MM.1S (cell line): ENCODE results near the gene MEMO1.

Experiments
- EZH2 ChIP-seq: fragments of 300-600 bp; sonication (generic); optimal IDR thresholded peaks from 2 replicates; pipeline ENCODE3; 2017; ENCODE audit warnings: low read depth, mild to moderate bottlenecking, antibody characterized with exemption, low read length, mixed read lengths
- EZH2phosphoT487 ChIP-seq: fragments of 300-600 bp; sonication (generic); IDR thresholded peaks from 2 replicates; pipeline ENCODE4 v1.6.1; 2018; ENCODE audit warnings: antibody characterized with exemption, low read length
- TF ChIP-seq, protein P1 (sequence below): fragments of 300-600 bp; sonication (generic); IDR thresholded peaks from 2 replicates; pipeline ENCODE4 v1.5.1; 2016; ENCODE audit warnings: antibody characterized with exemption, low read length, mixed read lengths

DNA sequence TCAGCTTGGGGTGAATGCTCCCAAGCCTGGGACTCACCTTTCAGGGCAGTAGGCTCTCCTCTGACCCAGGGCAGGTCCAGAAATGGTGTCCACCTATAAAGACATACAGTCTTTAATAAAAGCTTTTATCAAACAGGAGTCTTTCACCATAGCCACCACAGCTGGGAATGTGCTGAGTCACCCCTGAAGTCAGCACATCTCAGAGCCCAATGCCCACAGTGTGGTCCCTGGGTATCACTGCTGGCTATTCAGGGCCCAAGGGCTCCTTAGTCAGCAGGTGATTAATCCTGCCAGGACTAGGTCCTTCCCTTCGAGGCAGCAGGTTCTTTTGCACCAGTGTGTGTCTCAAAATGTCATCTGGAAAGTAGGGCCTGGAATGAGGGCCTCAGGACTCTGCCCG, 181.9 kb downstream of the MEMO1 start:
- TF ChIP-seq, protein P1, sequence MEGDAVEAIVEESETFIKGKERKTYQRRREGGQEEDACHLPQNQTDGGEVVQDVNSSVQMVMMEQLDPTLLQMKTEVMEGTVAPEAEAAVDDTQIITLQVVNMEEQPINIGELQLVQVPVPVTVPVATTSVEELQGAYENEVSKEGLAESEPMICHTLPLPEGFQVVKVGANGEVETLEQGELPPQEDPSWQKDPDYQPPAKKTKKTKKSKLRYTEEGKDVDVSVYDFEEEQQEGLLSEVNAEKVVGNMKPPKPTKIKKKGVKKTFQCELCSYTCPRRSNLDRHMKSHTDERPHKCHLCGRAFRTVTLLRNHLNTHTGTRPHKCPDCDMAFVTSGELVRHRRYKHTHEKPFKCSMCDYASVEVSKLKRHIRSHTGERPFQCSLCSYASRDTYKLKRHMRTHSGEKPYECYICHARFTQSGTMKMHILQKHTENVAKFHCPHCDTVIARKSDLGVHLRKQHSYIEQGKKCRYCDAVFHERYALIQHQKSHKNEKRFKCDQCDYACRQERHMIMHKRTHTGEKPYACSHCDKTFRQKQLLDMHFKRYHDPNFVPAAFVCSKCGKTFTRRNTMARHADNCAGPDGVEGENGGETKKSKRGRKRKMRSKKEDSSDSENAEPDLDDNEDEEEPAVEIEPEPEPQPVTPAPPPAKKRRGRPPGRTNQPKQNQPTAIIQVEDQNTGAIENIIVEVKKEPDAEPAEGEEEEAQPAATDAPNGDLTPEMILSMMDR = no peak
- TF ChIP-seq EZH2 (no peak), EZH2phosphoT487 (no peak)
